Psoas muscle (tissue), 8 donors: Measurements from ENCODE around the gene ZMIZ1. TPM values are rescaled to one million over a fixed set of nuclear protein-coding genes. Genes with fewer than 3 reads are reported as not detected.

Experiments
- ATAC-seq, 4 donors: fragments of 200-7000 bp; cut with Tn5 transposase; one replicate each; pipeline ENCODE4 v1.9.1; 2020; ENCODE audit warnings: moderate library complexity in 3 of 4, mild to moderate bottlenecking in 2 of 4
- DNase-seq, 2 donors: peaks; one replicate each; pipeline ENCODE4 v3.0.0-alpha.2; 2020
- H3K27ac ChIP-seq: fragments of 200-600 bp; one replicate; pipeline ENCODE4 v1.8.0; 2022
- H3K27me3 ChIP-seq, 3 donors: fragments of 200-600 bp in 1 of 3; one replicate each; pipeline versions ENCODE4 v1.6.1 to v1.8.0; 2013 to 2022; ENCODE audit warnings: low read length in 2 of 3, mild to moderate bottlenecking in 2 of 3, moderate library complexity in 1 of 3; ENCODE audit not compliant: insufficient read depth in 3 of 3
- H3K36me3 ChIP-seq, 2 donors: fragments of 200-600 bp in 1 of 2; one replicate each; pipeline versions ENCODE4 v1.6.1 to v1.8.0; 2013 to 2022; ENCODE audit warnings: low read depth in 1 of 2, mild to moderate bottlenecking in 1 of 2, moderate library complexity in 1 of 2; ENCODE audit not compliant: insufficient read depth in 1 of 2
- H3K4me1 ChIP-seq: fragments of 200-600 bp; one replicate; pipeline ENCODE4 v1.8.0; 2022
- H3K4me3 ChIP-seq: fragments of 200-600 bp; one replicate; pipeline ENCODE4 v1.8.0; 2022; ENCODE audit warnings: mild to moderate bottlenecking
- H3K9me3 ChIP-seq: fragments of 200-600 bp; one replicate; pipeline ENCODE4 v1.8.0; 2022
- CTCF ChIP-seq: fragments of 200-600 bp; IDR thresholded peaks from one replicate; pipeline ENCODE4 v1.8.0; 2022; ENCODE audit warnings: antibody characterized with exemption
- WGBS, 3 donors: extraction: QIAGEN DNeasy Blood & Tissue Kit; methylation state at CpG; one replicate each; pipeline versions ENCODE4 v1.1.6 to v1.1.7; 2013; 5-methylcytosine and 5-hydroxymethylcytosine counted together
- intact Hi-C, 2 donors: fragments of 100-400 bp; cut with DNase I; formaldehyde crosslinking; loops; one replicate each; pipeline versions ENCODE4 v1.11.0 to v1.14.2; 2022
- polyA plus RNA-seq, 3 donors: library from polyadenylated mRNA; stranded (reverse); fragments of 200-250 nt; gene quantifications; one replicate each; pipeline ENCODE4 v1.2.3, GENCODE V29; 2013
- total RNA-seq, 4 donors: library from RNA; stranded (reverse); fragmentation: NEBNext Ultra II Directional in 2 of 4; extraction: Animal tissue kit (Norgen Biotek cat#: 25700) in 2 of 4; gene quantifications; one replicate each; pipeline versions ENCODE4 v1.2.1 to v1.2.4, GENCODE V29; 2021 to 2023
- donor health status: healthy with polysubstance abuse.
- donor health status: DM: no; HTN: no; CAD: no; lungs with moderate emphysema.
- donor health status: Bipolar disorder and iron deficiency.
- donor health status: healthy.
- donor health status: DM: yes; HTN: yes; CAD: no.
- donor health status: DM: no; HTN: no; CAD: no.
- donor health status: DM: no; HTN: no; CAD: no.
- donor health status: DM: yes; HTN: yes; CAD: no.

Gene ZMIZ1
- total and polyA plus RNA-seq, 7 donors = 10.4 to 37.6 (median 30.0) TPM

GRCh38 chr10:79252450-79252849, 183.7 kb downstream of the ZMIZ1 start:
- Histone ChIP-seq H3K27me3 (no peaks in the 10 kb centered on the region), H3K9me3 (no peaks in the 10 kb centered on the region), H3K27ac (no peak overlapping the region), H3K36me3 (peaks cover 0 to 12% of the 10 kb centered on the region in 2 donors), H3K4me3 (no peak overlapping the region), H3K4me1 (peaks cover 29% of the 10 kb centered on the region)
- DNase-seq = no peak
- WGBS, 3 donors = 91 to 95% (median 93%) methylated on average over 5 of the region's 5 CpGs
- intact Hi-C loops = no loop called here
- TF ChIP-seq CTCF = no peak
- ATAC-seq = no peak

GRCh38 chr10:79252971-79253370, 184.2 kb downstream of the ZMIZ1 start:
- intact Hi-C loops = no loop called here
- DNase-seq (no peak), ATAC-seq (no peak)
- Histone ChIP-seq H3K4me3 (no peak overlapping the region), H3K27me3 (no peaks in the 10 kb centered on the region), H3K27ac (no peak overlapping the region), H3K9me3 (no peaks in the 10 kb centered on the region), H3K4me1 (peaks cover 28% of the 10 kb centered on the region), H3K36me3 (peaks cover 0 to 15% of the 10 kb centered on the region in 2 donors)
- WGBS, 3 donors = 82 to 88% (median 85%) methylated on average over 4 of the region's 4 CpGs
- TF ChIP-seq CTCF = no peak

- WGBS, 3 donors = 83 to 92% (median 91%) methylated on average over 3 of the region's 3 CpGs
- H3K4me3 ChIP-seq = no peak overlapping the region
- no peak for DNase-seq
- intact Hi-C loops = no loop called here
- TF ChIP-seq CTCF = no peak
- H3K4me1 ChIP-seq = peaks cover 21% of the 10 kb centered on the region
- H3K27ac ChIP-seq = no peak overlapping the region
- peaks cover 0 to 15% of the 10 kb centered on the region in 2 donors for H3K36me3 ChIP-seq
- no peak for ATAC-seq
- no peaks in the 10 kb centered on the region for H3K9me3 ChIP-seq
- H3K27me3 ChIP-seq = no peaks in the 10 kb centered on the region
Measured at GRCh38 chr10:79253704-79254103, 184.9 kb downstream of the ZMIZ1 start.

- TF ChIP-seq CTCF = no peak
- no peak overlapping the region for H3K27ac ChIP-seq
- no peak overlapping the region for H3K4me3 ChIP-seq
- H3K27me3 ChIP-seq = no peaks in the 10 kb centered on the region
- 72 to 76% (median 75%) methylated on average over 18 of the region's 18 CpGs for WGBS, 3 donors
- no peaks in the 10 kb centered on the region for H3K9me3 ChIP-seq
- ATAC-seq = no peak
- intact Hi-C loops = no loop called here
- H3K4me1 ChIP-seq = peaks cover 13% of the 10 kb centered on the region
- peaks cover 0 to 15% of the 10 kb centered on the region in 2 donors for H3K36me3 ChIP-seq
- no peak for DNase-seq
Measured at GRCh38 chr10:79254333-79255006, 185.7 kb downstream of the ZMIZ1 start.

GRCh38 chr10:79255007-79255507, 186.3 kb downstream of the ZMIZ1 start:
- H3K4me1 ChIP-seq = peaks cover 8% of the 10 kb centered on the region
- DNase-seq (no peak), ATAC-seq (no peak)
- no peak overlapping the region for H3K4me3 ChIP-seq
- 84 to 89% (median 86%) methylated on average over 10 of the region's 10 CpGs for WGBS, 3 donors
- no peak overlapping the region for H3K27ac ChIP-seq
- TF ChIP-seq CTCF = no peak
- intact Hi-C loops = no loop called here
- H3K27me3 ChIP-seq = no peaks in the 10 kb centered on the region
- H3K36me3 ChIP-seq = peaks cover 0 to 15% of the 10 kb centered on the region in 2 donors
- no peaks in the 10 kb centered on the region for H3K9me3 ChIP-seq
